Stomach (tissue), 9 donors: ENCODE data around the gene TTC13. TPM values are rescaled to one million over a fixed set of nuclear protein-coding genes. Genes with fewer than 3 reads are reported as not detected.
A peak's percentile ranks its signal among the peaks of the same experiment; 100 is the strongest.

Experiments used
- DNase-seq, 2 donors: peaks; one replicate each; pipeline versions ENCODE4 v3.0.0 to v3.0.0-alpha.2; 2013 to 2019
- H3K27ac ChIP-seq, 5 donors: fragments of 200-600 bp in 4 of 5; sonication (generic) in 4 of 5; one replicate each; pipeline ENCODE4 v1.5.1; 2013 to 2019; ENCODE audit warnings: mild to moderate bottlenecking in 1 of 5, moderate library complexity in 1 of 5
- H3K27me3 ChIP-seq, 3 donors: fragments of 200-600 bp; sonication (generic); one replicate each; pipeline ENCODE4 v1.5.1; 2017 to 2019; ENCODE audit warnings: mixed run types in 1 of 3
- H3K36me3 ChIP-seq, 4 donors: fragments of 200-600 bp; sonication (generic); 1 replicate in 3 of 4; 2 replicates in 1 of 4; pipeline ENCODE4 v1.5.1; 2016 to 2019
- H3K4me1 ChIP-seq, 4 donors: fragments of 200-600 bp; sonication (generic); one replicate each; pipeline ENCODE4 v1.5.1; 2016 to 2019
- H3K4me3 ChIP-seq, 4 donors: fragments of 200-600 bp; sonication (generic) in 3 of 4; one replicate each; pipeline ENCODE4 v1.5.1; 2016 to 2019; ENCODE audit warnings: mild to moderate bottlenecking in 1 of 4
- H3K9me3 ChIP-seq, 4 donors: fragments of 200-600 bp; sonication (generic); one replicate each; pipeline ENCODE4 v1.5.1; 2016 to 2019
- CTCF ChIP-seq, 7 experiments: fragments of 450-650 bp in 4 of 7; fragments of 200-600 bp in 3 of 7; sonication (generic) in 3 of 7; IDR thresholded peaks; one replicate each; pipeline ENCODE4 v1.5.1; 2016 to 2019; ENCODE audit warnings: antibody characterized with exemption in 7 of 7, control low read depth in 2 of 7, mild to moderate bottlenecking in 1 of 7
- EP300 ChIP-seq: sonication (generic); formaldehyde crosslinking; IDR thresholded peaks from one replicate; pipeline ENCODE4 v1.6.1; 2017; ENCODE audit warnings: antibody characterized with exemption
- POLR2A ChIP-seq, 4 donors: fragments of 450-650 bp; IDR thresholded peaks; one replicate each; pipeline ENCODE4 v1.6.1; 2016; ENCODE audit warnings: antibody characterized with exemption in 4 of 4, control low read depth in 2 of 4, mild to moderate bottlenecking in 1 of 4, moderate library complexity in 1 of 4
- POLR2AphosphoS5 ChIP-seq, 3 donors: sonication (generic); formaldehyde crosslinking; IDR thresholded peaks; one replicate each; pipeline ENCODE4 v1.6.1; 2016; ENCODE audit warnings: antibody characterized with exemption in 3 of 3
- WGBS, 5 donors: extraction: QIAGEN DNeasy Blood & Tissue Kit in 3 of 5; methylation state at CpG; one replicate each; pipeline versions ENCODE4 v1.1.5 to v1.1.7; 2013 to 2018; 5-methylcytosine and 5-hydroxymethylcytosine counted together
- intact Hi-C: fragments of 100-400 bp; cut with DNase I; formaldehyde crosslinking; loops from one replicate; pipeline ENCODE4 v1.15.1; 2023; ENCODE audit warnings: low total_unique reads
- polyA plus RNA-seq, 3 donors: library from polyadenylated mRNA; stranded (reverse); fragments of 200-250 nt; gene quantifications; one replicate each; pipeline ENCODE4 v1.2.3, GENCODE V29; 2013
- total RNA-seq, 5 donors: library from RNA; depleted of rRNA; stranded (reverse); fragments of >200 nt; gene quantifications; one replicate each; pipeline versions ENCODE4 v1.1.0 to v1.2.3, GENCODE V29; 2014 to 2016
- donor health status: healthy with polysubstance abuse.
- donor health status: Bipolar disorder and iron deficiency.
- donor health status: healthy.

The TTC13 gene
- total and polyA plus RNA-seq, 8 donors, result 2.1 to 117 (median 35.4) TPM

GRCh38 chr1:230916587-230917283 is 61.9 kb downstream of the TTC13 start:
- Histone ChIP-seq H3K36me3 (peaks cover 0 to 82% (median 70%) of the 10 kb centered on the region in 4 donors), H3K4me3 (no peak overlapping the region), H3K4me1 (peaks cover 0 to 7% (median 0%) of the 10 kb centered on the region in 4 donors), H3K27me3 (no peaks in the 10 kb centered on the region), H3K27ac (no peak overlapping the region), H3K9me3 (no peaks in the 10 kb centered on the region)
- 78 to 87% (median 85%) methylated on average over 8 of the region's 8 CpGs for WGBS, 5 donors
- DNase-seq, result no peak
- intact Hi-C loops, result loop anchor here (5.0 to 10.0 kb wide), 2 partner anchors 122 to 296 kb away; no protein-coding TSS in a partner anchor
- TF ChIP-seq POLR2AphosphoS5 (IDR thresholded peaks at IDR 0.05), result no peak
- TF ChIP-seq EP300, result no peak
- no peak for TF ChIP-seq CTCF (IDR thresholded peaks at IDR 0.05)
- TF ChIP-seq POLR2A (IDR thresholded peaks at IDR 0.05), result no peak

- Histone ChIP-seq H3K9me3 (no peaks in the 10 kb centered on the region), H3K4me1 (peaks cover 0 to 20% (median 0%) of the 10 kb centered on the region in 4 donors), H3K27me3 (no peaks in the 10 kb centered on the region), H3K27ac (no peak overlapping the region), H3K36me3 (peaks cover 0 to 82% (median 68%) of the 10 kb centered on the region in 4 donors), H3K4me3 (no peak overlapping the region)
- intact Hi-C loops, result loop anchor here (5.0 to 10.0 kb wide), 2 partner anchors 120 to 297 kb away; no protein-coding TSS in a partner anchor
- TF ChIP-seq CTCF (IDR thresholded peaks at IDR 0.05), result no peak
- TF ChIP-seq POLR2AphosphoS5 (IDR thresholded peaks at IDR 0.05), result no peak
- no peak for TF ChIP-seq EP300
- DNase-seq, result no peak
Measured at GRCh38 chr1:230915078-230915477, 63.6 kb downstream of the TTC13 start.

GRCh38 chr1:230913496-230913895 is 65.2 kb downstream of the TTC13 start:
- Histone ChIP-seq H3K36me3 (peaks cover 0 to 82% (median 67%) of the 10 kb centered on the region in 4 donors), H3K9me3 (no peaks in the 10 kb centered on the region), H3K4me1 (peaks cover 0 to 28% (median 0%) of the 10 kb centered on the region in 4 donors), H3K27me3 (no peaks in the 10 kb centered on the region), H3K27ac (no peak overlapping the region), H3K4me3 (no peak overlapping the region)
- TF ChIP-seq POLR2AphosphoS5 (IDR thresholded peaks at IDR 0.05) (no peak), CTCF (IDR thresholded peaks at IDR 0.05) (no peak), EP300 (no peak), POLR2A (IDR thresholded peaks at IDR 0.05) (no peak)
- WGBS, 5 donors, result 81 to 91% (median 88%) methylated on average over 2 of the region's 2 CpGs
- no peak for DNase-seq
- intact Hi-C loops, result loop anchor here (10.0 kb wide), 1 partner anchor 119 kb away; no protein-coding TSS in a partner anchor

GRCh38 chr1:230910755-230911117 is 67.9 kb downstream of the TTC13 start:
- TF ChIP-seq EP300, result no peak
- no peak for TF ChIP-seq POLR2AphosphoS5 (IDR thresholded peaks at IDR 0.05)
- TF ChIP-seq CTCF (IDR thresholded peaks at IDR 0.05), result no peak
- no peak for TF ChIP-seq POLR2A (IDR thresholded peaks at IDR 0.05)
- H3K9me3 ChIP-seq, result no peaks in the 10 kb centered on the region
- peak overlapping the region in 3 of 5 donors; percentile 25 to 70 (median 28) for H3K27ac ChIP-seq

More at GRCh38 chr1:230910755-230911117, 67.9 kb downstream of the TTC13 start:
- Histone ChIP-seq H3K27me3 (no peaks in the 10 kb centered on the region), H3K4me3 (no peak overlapping the region), H3K36me3 (peaks cover 4 to 96% (median 83%) of the 10 kb centered on the region in 4 donors), H3K4me1 (peaks cover 0 to 37% (median 7%) of the 10 kb centered on the region in 4 donors)
- DNase-seq, result no peak
- intact Hi-C loops, result loop anchor here (10.0 kb wide), 1 partner anchor 116 kb away; no protein-coding TSS in a partner anchor
